RCC 7860 (cell line): ENCODE results near the gene VSIG8.

Source experiments
- DNase-seq: peaks from one replicate; pipeline ENCODE4 v3.0.0-alpha.2; 2015; ENCODE audit warnings: low spot score
- FAIRE-seq: peaks from 2 replicates; lab custom pipeline; 2012; peaks lifted over from hg19 to GRCh38; lab: Jason Lieb, UNC

The VSIG8 gene

GRCh38 chr1:159884296-159884695 lies 21.8 kb upstream of the VSIG8 start:
- FAIRE-seq (no peak), DNase-seq (no peak)

GRCh38 chr1:159883134-159883533 lies 20.7 kb upstream of the VSIG8 start:
- FAIRE-seq (no peak), DNase-seq (no peak)

GRCh38 chr1:159882527-159882862 lies 20.0 kb upstream of the VSIG8 start:
- peak; percentile 61 for DNase-seq

GRCh38 chr1:159881622-159882526 lies 19.4 kb upstream of the VSIG8 start:
- peak; percentile 100 for DNase-seq
- FAIRE-seq = peak; percentile 98

More at GRCh38 chr1:159882527-159882862, 20.0 kb upstream of the VSIG8 start:
- FAIRE-seq = peak; percentile 18

- no peak for FAIRE-seq
- DNase-seq = no peak
Measured at GRCh38 chr1:159880430-159880829, 18.0 kb upstream of the VSIG8 start.

- DNase-seq (peak; percentile 34), FAIRE-seq (no peak)
Measured at GRCh38 chr1:159879977-159880376, 17.5 kb upstream of the VSIG8 start.

GRCh38 chr1:159879136-159879535 lies 16.7 kb upstream of the VSIG8 start:
- FAIRE-seq (no peak), DNase-seq (no peak)

- DNase-seq (no peak), FAIRE-seq (no peak)
Measured at GRCh38 chr1:159877695-159878444, 15.4 kb upstream of the VSIG8 start.

- no peak for DNase-seq
- FAIRE-seq = no peak
Measured at GRCh38 chr1:159873530-159874143, 11.2 kb upstream of the VSIG8 start.

GRCh38 chr1:159872891-159873290 lies 10.4 kb upstream of the VSIG8 start:
- FAIRE-seq = no peak

GRCh38 chr1:159870704-159871103 lies 8.2 kb upstream of the VSIG8 start:
- DNase-seq (no peak), FAIRE-seq (no peak)

More at GRCh38 chr1:159872891-159873290, 10.4 kb upstream of the VSIG8 start:
- DNase-seq = no peak

GRCh38 chr1:159869607-159870006 lies 7.2 kb upstream of the VSIG8 start:
- FAIRE-seq (no peak), DNase-seq (no peak)

GRCh38 chr1:159869173-159869572 lies 6.7 kb upstream of the VSIG8 start:
- DNase-seq (peak; percentile 90), FAIRE-seq (peak; percentile 89)

GRCh38 chr1:159868766-159869165 lies 6.3 kb upstream of the VSIG8 start:
- FAIRE-seq (no peak), DNase-seq (no peak)

GRCh38 chr1:159867664-159868026 lies 5.2 kb upstream of the VSIG8 start:
- DNase-seq (no peak), FAIRE-seq (no peak)

- FAIRE-seq (no peak), DNase-seq (no peak)
Measured at GRCh38 chr1:159866905-159867663, 4.6 kb upstream of the VSIG8 start.

- FAIRE-seq = no peak
- DNase-seq = no peak
Measured at GRCh38 chr1:159866066-159866465, 3.6 kb upstream of the VSIG8 start.

- no peak for FAIRE-seq
Measured at GRCh38 chr1:159864262-159864661, 1.8 kb upstream of the VSIG8 start.

GRCh38 chr1:159862031-159862430 lies 426 bp downstream of the VSIG8 start:
- FAIRE-seq = no peak
- no peak for DNase-seq

More at GRCh38 chr1:159864262-159864661, 1.8 kb upstream of the VSIG8 start:
- no peak for DNase-seq

- FAIRE-seq (no peak), DNase-seq (no peak)
Measured at GRCh38 chr1:159861218-159861617, 1.2 kb downstream of the VSIG8 start.

- FAIRE-seq = no peak
- DNase-seq = no peak
Measured at GRCh38 chr1:159860456-159860855, 2.0 kb downstream of the VSIG8 start.
